ENCODE results near the gene CD2AP.

The CD2AP gene

GRCh38 chr6:47587493-47587892 is 109.9 kb downstream of the CD2AP start:
- Mint-ChIP-seq H3K27ac (no peak overlapping the region), H3K9me3 (no peaks in the 10 kb centered on the region), H3K27me3 (no peaks in the 10 kb centered on the region), H3K36me3 (peaks cover 42 to 69% of the 10 kb centered on the region in 2 donors), H3K4me1 (no peaks in the 10 kb centered on the region), H3K4me3 (no peak overlapping the region)
- DNase-seq (no peak), ATAC-seq (replicated peaks) (no peak)

- H3K27ac Mint-ChIP-seq = no peak overlapping the region
- H3K36me3 Mint-ChIP-seq = peaks cover 34 to 56% of the 10 kb centered on the region in 2 donors
- no peak for DNase-seq
- H3K4me3 Mint-ChIP-seq = no peak overlapping the region
- H3K27me3 Mint-ChIP-seq = no peaks in the 10 kb centered on the region
- no peaks in the 10 kb centered on the region for H3K9me3 Mint-ChIP-seq
- no peak for ATAC-seq (replicated peaks)
- H3K4me1 Mint-ChIP-seq = peaks cover 0 to 3% of the 10 kb centered on the region in 2 donors
Measured at GRCh38 chr6:47592131-47592840, 114.7 kb downstream of the CD2AP start.

GRCh38 chr6:47593979-47594378 is 116.4 kb downstream of the CD2AP start:
- Mint-ChIP-seq H3K27me3 (no peaks in the 10 kb centered on the region), H3K36me3 (peaks cover 33 to 50% of the 10 kb centered on the region in 2 donors)
- ATAC-seq (replicated peaks) = no peak

GRCh38 chr6:47595785-47596184 is 118.2 kb downstream of the CD2AP start:
- H3K36me3 Mint-ChIP-seq = peaks cover 26 to 39% of the 10 kb centered on the region in 2 donors
- ATAC-seq (replicated peaks) (no peak), DNase-seq (no peak)
- H3K27me3 Mint-ChIP-seq = no peaks in the 10 kb centered on the region
- peaks cover 0 to 4% of the 10 kb centered on the region in 2 donors for H3K4me1 Mint-ChIP-seq
- no peak overlapping the region for H3K4me3 Mint-ChIP-seq
- H3K27ac Mint-ChIP-seq = no peak overlapping the region
- no peaks in the 10 kb centered on the region for H3K9me3 Mint-ChIP-seq

More at GRCh38 chr6:47593979-47594378, 116.4 kb downstream of the CD2AP start:
- Mint-ChIP-seq H3K4me1 (peaks cover 0 to 4% of the 10 kb centered on the region in 2 donors), H3K4me3 (no peak overlapping the region), H3K27ac (no peak overlapping the region), H3K9me3 (no peaks in the 10 kb centered on the region)
- DNase-seq = no peak

GRCh38 chr6:47598367-47598766 is 120.8 kb downstream of the CD2AP start:
- ATAC-seq (replicated peaks) (no peak), DNase-seq (no peak)
- H3K27me3 Mint-ChIP-seq = no peaks in the 10 kb centered on the region
- H3K27ac Mint-ChIP-seq = no peak overlapping the region
- peaks cover 25 to 30% of the 10 kb centered on the region in 2 donors for H3K36me3 Mint-ChIP-seq
- H3K4me3 Mint-ChIP-seq = no peak overlapping the region
- peaks cover 0 to 2% of the 10 kb centered on the region in 2 donors for H3K4me1 Mint-ChIP-seq
- H3K9me3 Mint-ChIP-seq = no peaks in the 10 kb centered on the region

- Mint-ChIP-seq H3K27ac (no peak overlapping the region), H3K9me3 (no peaks in the 10 kb centered on the region), H3K27me3 (no peaks in the 10 kb centered on the region), H3K4me1 (peaks cover 0 to 2% of the 10 kb centered on the region in 2 donors), H3K36me3 (peaks cover 22 to 25% of the 10 kb centered on the region in 2 donors), H3K4me3 (no peak overlapping the region)
- DNase-seq (no peak), ATAC-seq (replicated peaks) (no peak)
Measured at GRCh38 chr6:47599512-47599911, 121.9 kb downstream of the CD2AP start.

GRCh38 chr6:47603227-47603626 is 125.6 kb downstream of the CD2AP start:
- no peaks in the 10 kb centered on the region for H3K27me3 Mint-ChIP-seq
- H3K4me3 Mint-ChIP-seq = no peak overlapping the region
- H3K4me1 Mint-ChIP-seq = peaks cover 0 to 5% of the 10 kb centered on the region in 2 donors
- no peak for ATAC-seq (replicated peaks)
- no peaks in the 10 kb centered on the region for H3K9me3 Mint-ChIP-seq
- H3K27ac Mint-ChIP-seq = no peak overlapping the region
- no peak for DNase-seq
- peaks cover 12 to 17% of the 10 kb centered on the region in 2 donors for H3K36me3 Mint-ChIP-seq

- DNase-seq (no peak), ATAC-seq (replicated peaks) (no peak)
- Mint-ChIP-seq H3K27ac (no peak overlapping the region), H3K4me3 (no peak overlapping the region), H3K27me3 (no peaks in the 10 kb centered on the region), H3K9me3 (no peaks in the 10 kb centered on the region), H3K36me3 (peaks cover 12 to 18% of the 10 kb centered on the region in 2 donors), H3K4me1 (peaks cover 0 to 5% of the 10 kb centered on the region in 2 donors)
Measured at GRCh38 chr6:47603995-47604394, 126.4 kb downstream of the CD2AP start.

- ATAC-seq (replicated peaks) (no peak), DNase-seq (no peak)
- H3K9me3 Mint-ChIP-seq = peaks cover 0 to 3% of the 10 kb centered on the region in 2 donors
- no peaks in the 10 kb centered on the region for H3K27me3 Mint-ChIP-seq
- H3K36me3 Mint-ChIP-seq = peaks cover 51 to 54% of the 10 kb centered on the region in 2 donors
- H3K4me1 Mint-ChIP-seq = no peaks in the 10 kb centered on the region
- H3K27ac Mint-ChIP-seq = no peak overlapping the region
- no peak overlapping the region for H3K4me3 Mint-ChIP-seq
Measured at GRCh38 chr6:47621838-47622449, 144.4 kb downstream of the CD2AP start.

GRCh38 chr6:47626782-47627181 is 149.2 kb downstream of the CD2AP start:
- H3K36me3 Mint-ChIP-seq = peaks cover 12 to 15% of the 10 kb centered on the region in 2 donors
- peaks cover under 1 to 4% of the 10 kb centered on the region in 2 donors for H3K4me1 Mint-ChIP-seq
- H3K9me3 Mint-ChIP-seq = no peaks in the 10 kb centered on the region
- ATAC-seq (replicated peaks) (no peak), DNase-seq (no peak)
- no peak overlapping the region for H3K4me3 Mint-ChIP-seq
- H3K27ac Mint-ChIP-seq = no peak overlapping the region
- H3K27me3 Mint-ChIP-seq = no peaks in the 10 kb centered on the region

GRCh38 chr6:47628448-47629272 is 151.1 kb downstream of the CD2AP start:
- Mint-ChIP-seq H3K9me3 (no peaks in the 10 kb centered on the region), H3K4me3 (no peak overlapping the region)

GRCh38 chr6:47629954-47630353 is 152.4 kb downstream of the CD2AP start:
- Mint-ChIP-seq H3K36me3 (no peaks in the 10 kb centered on the region), H3K27ac (no peak overlapping the region), H3K27me3 (no peaks in the 10 kb centered on the region), H3K4me3 (no peak overlapping the region), H3K9me3 (no peaks in the 10 kb centered on the region), H3K4me1 (peaks cover 2 to 7% of the 10 kb centered on the region in 2 donors)
- DNase-seq = no peak
- no peak for ATAC-seq (replicated peaks)

More at GRCh38 chr6:47628448-47629272, 151.1 kb downstream of the CD2AP start:
- Mint-ChIP-seq H3K27me3 (no peaks in the 10 kb centered on the region), H3K27ac (no peak overlapping the region), H3K4me1 (peaks cover 2 to 7% of the 10 kb centered on the region in 2 donors), H3K36me3 (peaks cover 4 to 6% of the 10 kb centered on the region in 2 donors)
- ATAC-seq (replicated peaks) = no peak
- DNase-seq = no peak

GRCh38 chr6:47630587-47630986 is 153.0 kb downstream of the CD2AP start:
- Mint-ChIP-seq H3K9me3 (no peaks in the 10 kb centered on the region), H3K36me3 (no peaks in the 10 kb centered on the region), H3K4me1 (peaks cover 2 to 7% of the 10 kb centered on the region in 2 donors), H3K27ac (no peak overlapping the region), H3K27me3 (no peaks in the 10 kb centered on the region), H3K4me3 (no peak overlapping the region)
- ATAC-seq (replicated peaks) (no peak), DNase-seq (no peak)

GRCh38 chr6:47631269-47631772 is 153.7 kb downstream of the CD2AP start:
- H3K4me3 Mint-ChIP-seq = no peak overlapping the region
- no peaks in the 10 kb centered on the region for H3K27me3 Mint-ChIP-seq
- no peaks in the 10 kb centered on the region for H3K9me3 Mint-ChIP-seq
- ATAC-seq (replicated peaks) (peak; percentile 62 to 70), DNase-seq (no peak)
- no peaks in the 10 kb centered on the region for H3K36me3 Mint-ChIP-seq
- no peak overlapping the region for H3K27ac Mint-ChIP-seq
- H3K4me1 Mint-ChIP-seq = peaks cover 2 to 7% of the 10 kb centered on the region in 2 donors

Data from stimulated activated naive B cell treated with anti-CD40 and anti-IgM and Interleukin-4, amounts not matched to agents 10 μg/mL and 1 μg/mL and 100 μg/mL, for 72 hours (primary cell).